ENCODE results near the gene CFAP61. TPM values are rescaled to one million over a fixed set of nuclear protein-coding genes. Genes with fewer than 3 reads are reported as not detected.
A peak's percentile ranks its signal among the peaks of the same experiment; 100 is the strongest.

Gene CFAP61
- total RNA-seq, 1 donor from 2014 or later = not detected

- DNase-seq = no peak
- no peak for TF ChIP-seq CTCF (IDR thresholded peaks at IDR 0.05)
- intact Hi-C loops (cut with DNase I) = no loop called here
- H3K36me3 ChIP-seq = no peaks in the 10 kb centered on the region
- H3K9me3 ChIP-seq = no peaks in the 10 kb centered on the region
- H3K4me3 ChIP-seq = no peak overlapping the region
- no peak for ATAC-seq
- peaks cover 87% of the 10 kb centered on the region for H3K27me3 ChIP-seq
- H3K27ac ChIP-seq = no peak overlapping the region
- peaks cover 17% of the 10 kb centered on the region for H3K4me1 ChIP-seq
These were observed 314.2 kb downstream of the CFAP61 start for GRCh38 chr20:20366551-20366875.

- no peak for ATAC-seq
- DNase-seq = no peak
- no peaks in the 10 kb centered on the region for H3K36me3 ChIP-seq
- TF ChIP-seq CTCF (IDR thresholded peaks at IDR 0.05) = no peak
- H3K27ac ChIP-seq = no peak overlapping the region
- peaks cover 17% of the 10 kb centered on the region for H3K4me1 ChIP-seq
- intact Hi-C loops (cut with DNase I) = no loop called here
- H3K9me3 ChIP-seq = no peaks in the 10 kb centered on the region
- H3K4me3 ChIP-seq = peak overlapping the region; percentile 30
- H3K27me3 ChIP-seq = peaks cover 87% of the 10 kb centered on the region
These were observed 314.7 kb downstream of the CFAP61 start for GRCh38 chr20:20366876-20367574.

- no peak for DNase-seq
- peaks cover 86% of the 10 kb centered on the region for H3K27me3 ChIP-seq
- no peak for TF ChIP-seq CTCF (IDR thresholded peaks at IDR 0.05)
- H3K36me3 ChIP-seq = no peaks in the 10 kb centered on the region
- peaks cover 17% of the 10 kb centered on the region for H3K4me1 ChIP-seq
- peak within 1 kb of the TSS; percentile 30 for H3K4me3 ChIP-seq
- ATAC-seq = no peak
- intact Hi-C loops (cut with DNase I) = no loop called here
- H3K27ac ChIP-seq = no peak within 1 kb of the TSS
- no peaks in the 10 kb centered on the region for H3K9me3 ChIP-seq
These were observed 315.5 kb downstream of the CFAP61 start, which contains the start of gene INSM1 for GRCh38 chr20:20367575-20368417. INSM1 (plus strand) TSS chr20:20368104; CDS start chr20:20368268, 164 bp downstream.

- H3K9me3 ChIP-seq = no peaks in the 10 kb centered on the region
- no peak overlapping the region for H3K4me3 ChIP-seq
- no peak for ATAC-seq
- no peak overlapping the region for H3K27ac ChIP-seq
- peaks cover 89% of the 10 kb centered on the region for H3K27me3 ChIP-seq
- intact Hi-C loops (cut with DNase I) = no loop called here
- TF ChIP-seq CTCF (IDR thresholded peaks at IDR 0.05) = no peak
- H3K4me1 ChIP-seq = peaks cover 17% of the 10 kb centered on the region
- no peak for DNase-seq
- H3K36me3 ChIP-seq = no peaks in the 10 kb centered on the region
These were observed 316.3 kb downstream of the CFAP61 start for GRCh38 chr20:20368418-20369249.

GRCh38 chr20:20369250-20370093 lies 317.1 kb downstream of the CFAP61 start:
- H3K4me1 ChIP-seq = peaks cover 10% of the 10 kb centered on the region
- H3K27me3 ChIP-seq = peaks cover 85% of the 10 kb centered on the region
- no peaks in the 10 kb centered on the region for H3K36me3 ChIP-seq
- intact Hi-C loops (cut with DNase I) = no loop called here
- no peak for TF ChIP-seq CTCF (IDR thresholded peaks at IDR 0.05)
- H3K27ac ChIP-seq = no peak overlapping the region
- no peak for DNase-seq
- no peak for ATAC-seq
- no peaks in the 10 kb centered on the region for H3K9me3 ChIP-seq
- H3K4me3 ChIP-seq = no peak overlapping the region

Measured in upper lobe of right lung (tissue), 1 donor.